HUES64 (cell line): ENCODE data around the gene SFTPB. TPM values are rescaled to one million over a fixed set of nuclear protein-coding genes. Genes with fewer than 3 reads are reported as not detected.
"Not testable (repeated sequence)": the region's sequence is repeated elsewhere in the genome, so short reads cannot be mapped to it uniquely, and the experiment has no call there.

Experiments
- H3K27ac ChIP-seq: 2 replicates; pipeline ENCODE4 v1.7.0; 2013; ENCODE audit warnings: low read depth, low read length, inconsistent platforms
- H3K27me3 ChIP-seq: 2 replicates; pipeline ENCODE4 v1.6.1; 2013; ENCODE audit warnings: mild to moderate bottlenecking, low read length; ENCODE audit not compliant: insufficient read depth
- H3K36me3 ChIP-seq: 2 replicates; pipeline ENCODE4 v1.6.1; 2013; ENCODE audit warnings: mild to moderate bottlenecking, low read length; ENCODE audit not compliant: insufficient read depth
- H3K4me1 ChIP-seq: 2 replicates; pipeline ENCODE4 v1.6.1; 2013; ENCODE audit warnings: mild to moderate bottlenecking, low read length, moderate library complexity; ENCODE audit not compliant: insufficient read depth
- H3K4me3 ChIP-seq: 2 replicates; pipeline ENCODE4 v1.5.1; 2013; ENCODE audit warnings: mild to moderate bottlenecking, low read length, moderate library complexity
- H3K9ac ChIP-seq: 2 replicates; pipeline ENCODE4 v1.6.1; 2013; ENCODE audit warnings: mild to moderate bottlenecking, low read depth, low read length
- H3K9me3 ChIP-seq: 2 replicates; pipeline ENCODE4 v1.6.1; 2013; ENCODE audit warnings: low read depth, low read length; ENCODE audit not compliant: insufficient read depth
- WGBS: fragments of 150-250, 120-280 bp; methylation state at CpG from one replicate; pipeline ENCODE4 v1.1.7; 2013; ENCODE audit warnings: missing lambda C conversion rate; 5-methylcytosine and 5-hydroxymethylcytosine counted together
- polyA plus RNA-seq, 2 experiments: library from polyadenylated mRNA; stranded (reverse); fragments of 50-300 nt; gene quantifications; one replicate each; pipeline ENCODE4 v1.2.3, GENCODE V29; 2013

The SFTPB gene
- not detected for polyA plus RNA-seq (2013, experiment 1 of 2)
- not detected for polyA plus RNA-seq (2013, experiment 2 of 2)

DNA sequence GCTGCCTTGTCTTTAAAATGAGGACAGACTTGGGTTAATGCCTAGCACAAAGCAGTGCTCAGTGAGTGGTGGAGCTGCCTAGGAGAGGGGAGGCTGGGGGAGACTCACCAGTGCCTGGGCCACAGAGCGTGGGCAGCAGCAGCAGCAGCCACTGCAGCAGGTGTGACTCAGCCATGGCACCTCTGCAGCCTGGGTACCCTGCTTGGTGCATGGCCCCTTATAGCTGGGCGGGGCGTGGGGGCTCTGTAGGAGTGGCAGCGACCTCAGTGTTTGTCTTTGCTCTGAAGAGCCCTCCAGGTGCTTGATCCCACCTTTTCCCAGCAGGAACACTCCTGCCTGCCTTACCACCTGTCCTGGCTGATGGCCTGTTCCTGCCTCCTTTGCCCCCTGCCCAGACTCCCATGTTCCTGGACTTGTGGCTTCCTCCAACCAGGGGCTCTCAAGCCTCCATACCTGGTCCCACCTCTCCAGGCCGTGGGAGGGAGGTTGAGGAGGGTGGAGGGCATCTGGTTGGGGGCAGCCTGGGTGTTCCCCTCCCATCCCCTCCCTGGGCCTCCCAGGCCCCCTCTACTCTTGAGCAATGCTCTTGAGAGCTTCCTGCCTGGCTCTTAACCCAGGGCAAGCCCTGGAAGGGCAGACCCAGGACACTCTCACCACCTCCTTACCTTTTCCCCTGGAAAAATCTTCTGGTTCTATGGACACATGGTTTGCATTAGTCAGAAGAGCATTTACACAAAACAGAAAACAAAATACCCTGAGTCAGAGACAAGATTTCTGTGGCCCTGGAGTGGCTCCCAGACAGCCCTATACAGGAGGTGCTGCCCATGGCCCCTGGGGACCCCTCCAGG lies at the start of gene SFTPB:
TSS of gene SFTPB (minus strand) at position 191 of the 848 bp plus-strand sequence. CDS start at position 175, 16 bp downstream.
- no peaks in the 10 kb centered on the region for H3K36me3 ChIP-seq
- no peaks in the 10 kb centered on the region for H3K27me3 ChIP-seq
- H3K27ac ChIP-seq: no peak within 1 kb of the TSS
- no peaks in the 10 kb centered on the region for H3K4me1 ChIP-seq
- H3K9ac ChIP-seq: no peak within 1 kb of the TSS
- no peaks in the 10 kb centered on the region for H3K9me3 ChIP-seq
- 93% methylated on average over 4 of the region's 5 CpGs for WGBS
- no peak within 1 kb of the TSS for H3K4me3 ChIP-seq

GRCh38 chr2:85717308-85718008 lies 49.5 kb upstream of the SFTPB start:
- WGBS: 80% methylated on average over 15 of the region's 15 CpGs

GRCh38 chr2:85716346-85716914 lies 48.4 kb upstream of the SFTPB start:
- H3K27ac ChIP-seq: no peak overlapping the region
- H3K27me3 ChIP-seq: no peaks in the 10 kb centered on the region
- WGBS: 89% methylated on average over 13 of the region's 13 CpGs
- no peak overlapping the region for H3K9ac ChIP-seq
- no peaks in the 10 kb centered on the region for H3K9me3 ChIP-seq
- H3K36me3 ChIP-seq: no peaks in the 10 kb centered on the region
- H3K4me3 ChIP-seq: no peak overlapping the region
- H3K4me1 ChIP-seq: no peaks in the 10 kb centered on the region; the same call in 1 of the 2 replicates

More at GRCh38 chr2:85717308-85718008, 49.5 kb upstream of the SFTPB start:
- Histone ChIP-seq H3K9me3 (no peaks in the 10 kb centered on the region), H3K36me3 (no peaks in the 10 kb centered on the region), H3K27ac (no peak overlapping the region), H3K4me3 (no peak overlapping the region), H3K4me1 (no peaks in the 10 kb centered on the region; the same call in 1 of the 2 replicates), H3K9ac (no peak overlapping the region), H3K27me3 (no peaks in the 10 kb centered on the region)

GRCh38 chr2:85714841-85715240 lies 46.8 kb upstream of the SFTPB start:
- no peaks in the 10 kb centered on the region; the same call in 1 of the 2 replicates for H3K4me1 ChIP-seq
- WGBS: 92% methylated on average over 8 of the region's 8 CpGs
- H3K27me3 ChIP-seq: no peaks in the 10 kb centered on the region
- no peak overlapping the region for H3K27ac ChIP-seq
- no peak overlapping the region for H3K9ac ChIP-seq
- no peak overlapping the region for H3K4me3 ChIP-seq
- no peaks in the 10 kb centered on the region for H3K36me3 ChIP-seq
- H3K9me3 ChIP-seq: no peaks in the 10 kb centered on the region

GRCh38 chr2:85714421-85714820 lies 46.4 kb upstream of the SFTPB start:
- 91% methylated on average over 7 of the region's 7 CpGs for WGBS
- not testable (repeated sequence) for H3K9ac ChIP-seq, H3K27ac ChIP-seq, H3K9me3 ChIP-seq, H3K27me3 ChIP-seq, H3K4me3 ChIP-seq, H3K4me1 ChIP-seq, H3K36me3 ChIP-seq

DNA sequence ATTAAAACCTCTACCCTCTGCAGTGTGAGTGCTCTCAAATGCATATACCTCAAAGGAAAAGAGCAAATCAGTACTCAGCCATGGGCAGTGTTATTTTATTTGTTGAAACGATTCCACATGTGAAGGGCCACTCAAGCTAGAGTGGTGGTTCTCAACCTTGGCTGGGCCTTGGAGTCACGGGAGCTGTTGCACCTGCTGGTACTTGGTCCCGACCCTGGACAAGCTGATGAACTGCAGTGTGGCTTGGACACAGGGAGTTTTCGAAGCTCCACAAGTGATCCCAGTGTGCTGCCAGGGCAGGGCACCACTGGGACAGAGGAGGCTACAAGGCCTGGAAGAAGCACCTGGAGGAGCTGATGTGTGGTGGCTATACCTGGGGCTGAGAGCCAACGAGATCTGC lies 45.8 kb upstream of the SFTPB start:
- 91% methylated on average over 5 of the region's 5 CpGs for WGBS
- no peaks in the 10 kb centered on the region; the same call in 1 of the 2 replicates for H3K4me1 ChIP-seq
- no peak overlapping the region for H3K4me3 ChIP-seq
- no peaks in the 10 kb centered on the region for H3K9me3 ChIP-seq
- H3K9ac ChIP-seq: no peak overlapping the region
- H3K36me3 ChIP-seq: no peaks in the 10 kb centered on the region
- no peaks in the 10 kb centered on the region for H3K27me3 ChIP-seq
- no peak overlapping the region for H3K27ac ChIP-seq

DNA sequence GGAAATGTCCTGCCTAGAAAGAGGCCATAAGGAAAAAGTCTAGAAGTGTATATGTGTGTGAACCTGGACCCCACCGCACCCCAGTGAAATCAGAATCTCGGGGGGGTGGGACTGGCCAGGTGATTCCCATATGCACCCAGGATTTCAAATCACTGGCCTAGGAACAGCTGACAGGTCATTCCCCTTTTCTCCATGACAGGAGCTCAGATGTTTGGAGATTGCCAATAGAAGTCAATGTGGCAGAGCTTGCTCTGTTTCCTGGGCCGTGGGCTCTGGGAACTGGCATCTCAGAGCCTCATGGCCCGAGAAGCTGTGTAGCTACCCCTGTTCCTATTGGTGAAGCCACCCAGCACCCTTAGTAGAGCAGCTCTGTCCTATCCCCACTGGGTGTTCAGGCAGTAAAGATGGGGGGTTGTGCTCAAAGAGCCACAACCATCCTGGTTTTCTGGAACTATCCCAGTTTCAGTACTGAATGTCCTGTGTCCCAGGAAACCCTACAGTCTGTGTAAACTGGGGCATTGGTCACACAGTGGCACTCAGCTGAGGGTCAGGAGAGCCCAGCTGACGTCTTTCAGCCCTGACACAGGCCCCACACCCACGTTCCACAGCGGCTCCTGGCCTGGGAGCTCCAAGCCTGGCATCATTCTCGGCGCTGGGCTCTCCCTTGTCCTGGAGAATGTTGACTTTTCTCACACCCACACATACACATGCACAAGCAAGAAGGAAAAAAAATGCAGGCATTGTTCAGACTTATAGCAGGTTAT lies 45.0 kb upstream of the SFTPB start:
- no peaks in the 10 kb centered on the region for H3K9me3 ChIP-seq
- H3K27ac ChIP-seq: no peak overlapping the region
- H3K4me1 ChIP-seq: no peaks in the 10 kb centered on the region; the same call in 1 of the 2 replicates
- H3K4me3 ChIP-seq: no peak overlapping the region
- H3K9ac ChIP-seq: no peak overlapping the region
- no peaks in the 10 kb centered on the region for H3K36me3 ChIP-seq
- peaks cover under 1% of the 10 kb centered on the region; the same call in 1 of the 2 replicates for H3K27me3 ChIP-seq
- 89% methylated on average over 9 of the region's 9 CpGs for WGBS

DNA sequence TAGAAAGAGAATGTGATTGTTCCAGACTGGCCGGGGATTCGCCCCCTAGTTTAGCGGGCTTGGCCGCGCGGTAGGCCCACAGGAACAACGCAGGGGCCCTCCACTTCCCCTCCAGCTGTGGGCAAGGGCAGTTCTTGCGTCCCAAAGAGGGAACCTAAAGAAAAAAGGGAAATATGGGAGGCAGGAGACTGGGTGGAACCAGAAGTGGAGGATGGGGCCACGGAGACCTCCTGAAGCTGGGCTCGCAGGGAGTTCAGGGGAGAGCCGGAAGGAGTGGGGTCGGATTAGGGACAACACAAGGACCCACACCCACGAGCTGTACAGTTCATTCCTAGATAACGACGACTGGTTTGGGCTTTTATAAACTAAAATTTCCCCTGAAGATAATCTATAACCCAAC lies 44.3 kb upstream of the SFTPB start:
- no peaks in the 10 kb centered on the region for H3K36me3 ChIP-seq
- H3K4me1 ChIP-seq: no peaks in the 10 kb centered on the region
- WGBS: 93% methylated on average over 15 of the region's 15 CpGs
- no peak overlapping the region for H3K9ac ChIP-seq
- H3K27me3 ChIP-seq: peaks cover 7% of the 10 kb centered on the region; the same call in 1 of the 2 replicates
- H3K9me3 ChIP-seq: no peaks in the 10 kb centered on the region
- H3K27ac ChIP-seq: no peak overlapping the region
- H3K4me3 ChIP-seq: no peak overlapping the region

- H3K36me3 ChIP-seq: no peaks in the 10 kb centered on the region
- WGBS: 94% methylated on average over 8 of the region's 8 CpGs
- no peaks in the 10 kb centered on the region for H3K4me1 ChIP-seq
- H3K27ac ChIP-seq: no peak overlapping the region
- no peak overlapping the region for H3K9ac ChIP-seq
- no peak overlapping the region for H3K4me3 ChIP-seq
- H3K9me3 ChIP-seq: no peaks in the 10 kb centered on the region
- H3K27me3 ChIP-seq: peaks cover 8% of the 10 kb centered on the region; the same call in 1 of the 2 replicates
These were observed 43.6 kb upstream of the SFTPB start for GRCh38 chr2:85711578-85712060.

GRCh38 chr2:85710687-85711577 lies 42.9 kb upstream of the SFTPB start:
- 90% methylated on average over 19 of the region's 19 CpGs for WGBS
- no peak overlapping the region for H3K9ac ChIP-seq
- no peaks in the 10 kb centered on the region for H3K9me3 ChIP-seq

More at GRCh38 chr2:85710687-85711577, 42.9 kb upstream of the SFTPB start:
- H3K27me3 ChIP-seq: peaks cover 8% of the 10 kb centered on the region; the same call in 1 of the 2 replicates
- no peak overlapping the region for H3K4me3 ChIP-seq
- no peak overlapping the region for H3K27ac ChIP-seq
- no peaks in the 10 kb centered on the region for H3K36me3 ChIP-seq
- H3K4me1 ChIP-seq: no peaks in the 10 kb centered on the region
